IMR-90 (cell line): ENCODE data around the gene MAP3K1. TPM values are rescaled to one million over a fixed set of nuclear protein-coding genes. Genes with fewer than 3 reads are reported as not detected.

Experiments used
- ATAC-seq: fragments of 200-7000 bp; cut with Tn5 transposase; 2 replicates; pipeline ENCODE4 v1.9.1; 2020; ENCODE audit warnings: low read depth, mild to moderate bottlenecking, moderate library complexity
- BruUV-seq: library from RNA; stranded (reverse); fragments of 400-500 nt; replicated peaks from 2 replicates; lab custom pipeline; 2021; lab: Mats Ljungman, UMichigan
- CTCF ChIA-PET: fragments of 300-600 bp; formaldehyde crosslinking; extraction: SDS; loops from one replicate; lab custom pipeline; 2021; ENCODE audit warnings: antibody characterized with exemption; lab: Yijun Ruan, JAX
- POLR2A ChIA-PET: fragments of 300-600 bp; sonication (Branson Sonifier 250); formaldehyde crosslinking; loops from one replicate; lab custom pipeline; 2022; ENCODE audit warnings: antibody characterized with exemption; ENCODE audit not compliant: unreplicated experiment; lab: Charles Lee
- DNase-seq: peaks from one replicate; pipeline ENCODE4 v3.0.0; 2013
- H2AFZ ChIP-seq: replicated peaks from 2 replicates; pipeline ENCODE3; 2013; ENCODE audit warnings: low read length, mild to moderate bottlenecking; ENCODE audit not compliant: poor library complexity
- H2AK5ac ChIP-seq: 2 replicates; pipeline ENCODE4 v1.6.1; 2013; ENCODE audit warnings: low read depth, low read length, inconsistent platforms
- H2AK9ac ChIP-seq: replicated peaks from 2 replicates; pipeline ENCODE3; 2013; ENCODE audit warnings: mild to moderate bottlenecking, low read depth, low read length, moderate library complexity; ENCODE audit not compliant: poor library complexity
- H2BK120ac ChIP-seq: 2 replicates; pipeline ENCODE4 v1.6.1; 2013; ENCODE audit warnings: low read depth, low read length, inconsistent platforms
- H2BK15ac ChIP-seq: 3 replicates; pipeline ENCODE4 v1.6.1; 2013; ENCODE audit warnings: low read depth, low read length, inconsistent platforms
- H2BK20ac ChIP-seq: 2 replicates; pipeline ENCODE4 v1.6.1; 2013; ENCODE audit warnings: low read depth, mild to moderate bottlenecking, inconsistent platforms, low read length, moderate library complexity
- H2BK5ac ChIP-seq: 2 replicates; pipeline ENCODE4 v1.6.1; 2013; ENCODE audit warnings: mild to moderate bottlenecking, low read depth, low read length, inconsistent platforms; ENCODE audit not compliant: poor library complexity, severe bottlenecking
- H3K14ac ChIP-seq: replicated peaks from 2 replicates; pipeline ENCODE4 v1.6.1; 2013; ENCODE audit warnings: low read depth, low read length, inconsistent platforms
- H3K18ac ChIP-seq: 2 replicates; pipeline ENCODE4 v1.6.1; 2013; ENCODE audit warnings: low read depth, low read length, control low read depth
- H3K23ac ChIP-seq: 2 replicates; pipeline ENCODE4 v1.6.1; 2013; ENCODE audit warnings: low read depth, low read length, inconsistent platforms
- H3K27ac ChIP-seq: 2 replicates; pipeline ENCODE4 v1.5.1; 2013; ENCODE audit warnings: mild to moderate bottlenecking, control low read depth, low read length; ENCODE audit not compliant: insufficient read depth
- H3K27me3 ChIP-seq: 2 replicates; pipeline ENCODE4 v1.6.1; 2013; ENCODE audit warnings: low read length; ENCODE audit not compliant: control insufficient read depth, insufficient read depth
- H3K36me3 ChIP-seq: 2 replicates; pipeline ENCODE4 v1.6.1; 2013; ENCODE audit warnings: low read length, mixed read lengths; ENCODE audit not compliant: control insufficient read depth, insufficient read depth
- H3K4ac ChIP-seq: 2 replicates; pipeline ENCODE4 v1.6.1; 2013; ENCODE audit warnings: low read depth, low read length, inconsistent platforms
- H3K4me1 ChIP-seq: 2 replicates; pipeline ENCODE4 v1.6.1; 2013; ENCODE audit warnings: low read length, mixed read lengths; ENCODE audit not compliant: control insufficient read depth, insufficient read depth
- H3K4me2 ChIP-seq: 2 replicates; pipeline ENCODE4 v1.6.1; 2013; ENCODE audit warnings: low read depth, mild to moderate bottlenecking, control low read depth, low read length, moderate library complexity
- H3K4me3 ChIP-seq: 2 replicates; pipeline ENCODE4 v1.5.1; 2013; ENCODE audit warnings: low read depth, mild to moderate bottlenecking, control low read depth, low read length, moderate library complexity; ENCODE audit not compliant: insufficient read depth
- H3K56ac ChIP-seq: 2 replicates; pipeline ENCODE4 v1.6.1; 2013; ENCODE audit warnings: low read length, inconsistent platforms; ENCODE audit not compliant: insufficient read depth; ENCODE audit errors: extremely low read depth
- H3K79me1 ChIP-seq, 2 experiments: 2 replicates each; pipeline ENCODE4 v1.6.1; 2013; ENCODE audit warnings: low read length in 2 of 2, inconsistent platforms in 1 of 2, low read depth in 1 of 2
- H3K9ac ChIP-seq: 2 replicates; pipeline ENCODE4 v1.6.1; 2013; ENCODE audit warnings: low read depth, low read length, control low read depth
- H3K9me1 ChIP-seq: 2 replicates; pipeline ENCODE4 v1.6.1; 2013; ENCODE audit warnings: low read length, inconsistent platforms; ENCODE audit not compliant: insufficient read depth
- H3K9me3 ChIP-seq: 2 replicates; pipeline ENCODE4 v1.6.1; 2013; ENCODE audit warnings: low read length; ENCODE audit not compliant: control insufficient read depth, insufficient read depth
- H4K20me1 ChIP-seq: 2 replicates; pipeline ENCODE4 v1.6.1; 2013; ENCODE audit warnings: low read length, inconsistent platforms; ENCODE audit not compliant: insufficient read depth
- H4K5ac ChIP-seq: 2 replicates; pipeline ENCODE4 v1.6.1; 2013; ENCODE audit warnings: mild to moderate bottlenecking, low read depth, low read length, control low read depth
- H4K8ac ChIP-seq, 2 experiments: 2 replicates each; pipeline ENCODE4 v1.6.1; 2013; ENCODE audit warnings: low read depth in 2 of 2, low read length in 2 of 2, control low read depth in 1 of 2, inconsistent platforms in 1 of 2
- H4K91ac ChIP-seq: 2 replicates; pipeline ENCODE4 v1.6.1; 2013; ENCODE audit warnings: low read depth, low read length, inconsistent platforms; ENCODE audit not compliant: insufficient read depth
- FOS ChIP-seq: fragments of 150-350 bp; IDR thresholded peaks from 2 replicates; pipeline ENCODE4 v1.6.1; 2016; ENCODE audit warnings: low read depth, low read length
- MXI1 ChIP-seq: IDR thresholded peaks from 2 replicates; pipeline ENCODE4 v1.6.1; 2012; ENCODE audit warnings: low read depth, mild to moderate bottlenecking, low read length, moderate library complexity, borderline replicate concordance
- NFE2L2 ChIP-seq: fragments of 150-350 bp; IDR thresholded peaks from 2 replicates; pipeline ENCODE4 v1.6.1; 2016; ENCODE audit warnings: low read depth, mild to moderate bottlenecking, low read length
- RAD21 ChIP-seq: IDR thresholded peaks from 2 replicates; pipeline ENCODE4 v1.6.1; 2012; ENCODE audit warnings: low read length, improper control_type of control experiment
- RCOR1 ChIP-seq: IDR thresholded peaks from 2 replicates; pipeline ENCODE4 v1.6.1; 2012; ENCODE audit warnings: mild to moderate bottlenecking, low read length, improper control_type of control experiment; ENCODE audit not compliant: insufficient replicate concordance
- WGBS, 2 experiments: methylation state at CpG; one replicate each; pipeline versions ENCODE4 v1.1.5 to v1.1.7; 2013; ENCODE audit warnings: missing lambda C conversion rate in 2 of 2; ENCODE audit not compliant: insufficient read length in 1 of 2; ENCODE audit errors: extremely low coverage in 2 of 2; 5-methylcytosine and 5-hydroxymethylcytosine counted together
- dilution Hi-C: fragments of 300-500 bp; cut with HindIII; formaldehyde crosslinking; loops from one replicate; pipeline ENCODE4 v1.14.3; 2018; ENCODE audit warnings: low sequenced_read_pairs; ENCODE audit not compliant: unreplicated experiment
- in situ Hi-C: fragments of 300-500 bp; cut with MboI; formaldehyde crosslinking; loops from 3 replicates; pipeline ENCODE4 v1.14.3; 2019; ENCODE audit warnings: low sequenced_read_pairs, inconsistent platforms, mixed read lengths
- intact Hi-C: fragments of 100-400 bp; cut with micrococcal nuclease; formaldehyde crosslinking; loops from 2 replicates; pipeline ENCODE4 v1.10.0; 2022
- polyA plus RNA-seq, 3 experiments: library from polyadenylated mRNA; depleted of rRNA; stranded (reverse); fragments of >200 nt; gene quantifications; 2 replicates each; pipeline ENCODE4 v1.2.3, GENCODE V29; 2012; ENCODE audit warnings: low replicate concordance in 1 of 3
- total RNA-seq: library from RNA; depleted of rRNA; stranded (reverse); fragments of >200 nt; gene quantifications from 2 replicates; pipeline ENCODE4 v1.2.3, GENCODE V29; 2012
- TF ChIP-seq, protein P1 (sequence below): fragments of 150-350 bp; IDR thresholded peaks from 2 replicates; pipeline ENCODE4 v1.6.1; 2017; ENCODE audit warnings: mild to moderate bottlenecking, antibody characterized with exemption, low read length, low read depth

The MAP3K1 gene
- total and polyA plus RNA-seq, 2 of the 4 experiments (the other 2 are of a cell fraction): 3.8 to 18.8 TPM

DNA sequence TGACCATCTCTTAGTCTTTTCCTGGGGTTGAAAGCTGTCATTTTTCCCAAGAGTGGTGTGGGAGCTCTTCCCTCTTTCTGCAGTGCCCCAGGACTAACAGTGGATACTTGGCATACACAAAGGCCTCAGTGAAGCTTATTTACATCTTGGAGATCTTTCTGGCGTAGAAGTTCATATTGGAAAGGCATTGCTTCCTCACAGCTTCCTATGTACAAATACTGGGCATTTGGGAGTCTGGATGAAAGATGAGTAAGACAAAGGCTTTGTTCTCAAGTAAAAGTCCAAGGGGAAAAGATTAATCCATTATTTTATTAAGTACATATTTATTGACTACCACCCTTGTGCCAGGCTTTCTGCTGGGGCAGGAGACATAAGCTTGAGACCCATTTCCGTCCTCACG lies 22.0 kb downstream of the MAP3K1 start:
- H3K79me1 ChIP-seq: peaks cover 19 to 78% of the 10 kb centered on the region in 2 experiments
- peaks cover 21% of the 10 kb centered on the region for H3K9me1 ChIP-seq
- H2AK5ac ChIP-seq: peak overlapping the region; percentile 86
- no peaks in the 10 kb centered on the region for H3K9me3 ChIP-seq
- H4K8ac ChIP-seq: peak overlapping the region; percentile 58 to 74; a peak in 3 of 4 replicates
- no peak overlapping the region for H3K56ac ChIP-seq
- peaks cover 13% of the 10 kb centered on the region for H3K4me1 ChIP-seq
- peak overlapping the region; percentile 89 for H3K18ac ChIP-seq
- H4K20me1 ChIP-seq: peaks cover 60% of the 10 kb centered on the region
- H3K36me3 ChIP-seq: no peaks in the 10 kb centered on the region
- H4K5ac ChIP-seq: peak overlapping the region; percentile 78
- ATAC-seq (0 out of 2 replicates have a peak, but pooled peaks have one; percentile 6), DNase-seq (no peak)
- CTCF ChIA-PET: interaction anchor here (0.5 to 2.8 kb wide), 5 partner anchors 21 to 1457 kb away, joined by 3 to 46 read pairs (median 4); no protein-coding TSS in a partner anchor
- peak overlapping the region; percentile 59 for H4K91ac ChIP-seq
- H3K27ac ChIP-seq: peak overlapping the region; percentile 28; the same call in 1 of the 2 replicates
- no TSS peak for BruUV-seq
- TF ChIP-seq RAD21 (0 out of 2 replicates have a peak, but pooled peaks have one; percentile 2), MXI1 (no peak), RCOR1 (no peak), FOS (no peak), NFE2L2 (no peak)
- TF ChIP-seq, protein P1, sequence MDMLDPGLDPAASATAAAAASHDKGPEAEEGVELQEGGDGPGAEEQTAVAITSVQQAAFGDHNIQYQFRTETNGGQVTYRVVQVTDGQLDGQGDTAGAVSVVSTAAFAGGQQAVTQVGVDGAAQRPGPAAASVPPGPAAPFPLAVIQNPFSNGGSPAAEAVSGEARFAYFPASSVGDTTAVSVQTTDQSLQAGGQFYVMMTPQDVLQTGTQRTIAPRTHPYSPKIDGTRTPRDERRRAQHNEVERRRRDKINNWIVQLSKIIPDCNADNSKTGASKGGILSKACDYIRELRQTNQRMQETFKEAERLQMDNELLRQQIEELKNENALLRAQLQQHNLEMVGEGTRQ: no peak
- H2AK9ac ChIP-seq: peak overlapping the region; percentile 25
- H3K14ac ChIP-seq: peak overlapping the region; percentile 81
- H3K4ac ChIP-seq: peak overlapping the region; percentile 80
- intact Hi-C loops (loop anchor here (5.0 to 10.0 kb wide), 3 partner anchors 355 to 903 kb away; no protein-coding TSS in a partner anchor), in situ Hi-C loops (loop anchor here (5.0 to 10.0 kb wide), 2 partner anchors 565 to 863 kb away; no protein-coding TSS in a partner anchor), dilution Hi-C loops (no loop called here)
- no peak overlapping the region for H3K4me3 ChIP-seq
- peak overlapping the region; percentile 81 for H2BK20ac ChIP-seq
- H2BK5ac ChIP-seq: peak overlapping the region; percentile 61
- WGBS, 2 experiments: no CpG with 5 or more reads among the region's 3 CpGs
- H3K9ac ChIP-seq: no peak overlapping the region
- H2BK15ac ChIP-seq: peak overlapping the region; percentile 92; the same call in 2 of the 3 replicates
- peak overlapping the region; percentile 9 for H2AFZ ChIP-seq
- H2BK120ac ChIP-seq: peak overlapping the region; percentile 50
- H3K23ac ChIP-seq: peak overlapping the region; percentile 51
- POLR2A ChIA-PET: no interaction called here
- H3K27me3 ChIP-seq: no peaks in the 10 kb centered on the region
- peak overlapping the region; percentile 71; the same call in 1 of the 2 replicates for H3K4me2 ChIP-seq
